IMR-90 (cell line): ENCODE data around the gene NCAPH2. TPM values are rescaled to one million over a fixed set of nuclear protein-coding genes. Genes with fewer than 3 reads are reported as not detected.
A peak's percentile ranks its signal among the peaks of the same experiment; 100 is the strongest.

ENCODE experiments used
- ATAC-seq: fragments of 200-7000 bp; cut with Tn5 transposase; 2 replicates; pipeline ENCODE4 v1.9.1; 2020; ENCODE audit warnings: low read depth, mild to moderate bottlenecking, moderate library complexity
- BruUV-seq: library from RNA; stranded (reverse); fragments of 400-500 nt; replicated peaks from 2 replicates; lab custom pipeline; 2021; lab: Mats Ljungman, UMichigan
- CTCF ChIA-PET: fragments of 300-600 bp; formaldehyde crosslinking; extraction: SDS; loops from one replicate; lab custom pipeline; 2021; ENCODE audit warnings: antibody characterized with exemption; lab: Yijun Ruan, JAX
- POLR2A ChIA-PET: fragments of 300-600 bp; sonication (Branson Sonifier 250); formaldehyde crosslinking; loops from one replicate; lab custom pipeline; 2022; ENCODE audit warnings: antibody characterized with exemption; ENCODE audit not compliant: unreplicated experiment; lab: Charles Lee
- DNase-seq: peaks from one replicate; pipeline ENCODE4 v3.0.0; 2013
- H2AFZ ChIP-seq: replicated peaks from 2 replicates; pipeline ENCODE3; 2013; ENCODE audit warnings: low read length, mild to moderate bottlenecking; ENCODE audit not compliant: poor library complexity
- H2AK5ac ChIP-seq: 2 replicates; pipeline ENCODE4 v1.6.1; 2013; ENCODE audit warnings: low read depth, low read length, inconsistent platforms
- H2AK9ac ChIP-seq: replicated peaks from 2 replicates; pipeline ENCODE3; 2013; ENCODE audit warnings: mild to moderate bottlenecking, low read depth, low read length, moderate library complexity; ENCODE audit not compliant: poor library complexity
- H2BK120ac ChIP-seq: 2 replicates; pipeline ENCODE4 v1.6.1; 2013; ENCODE audit warnings: low read depth, low read length, inconsistent platforms
- H2BK15ac ChIP-seq: 3 replicates; pipeline ENCODE4 v1.6.1; 2013; ENCODE audit warnings: low read depth, low read length, inconsistent platforms
- H2BK20ac ChIP-seq: 2 replicates; pipeline ENCODE4 v1.6.1; 2013; ENCODE audit warnings: low read depth, mild to moderate bottlenecking, inconsistent platforms, low read length, moderate library complexity
- H2BK5ac ChIP-seq: 2 replicates; pipeline ENCODE4 v1.6.1; 2013; ENCODE audit warnings: mild to moderate bottlenecking, low read depth, low read length, inconsistent platforms; ENCODE audit not compliant: poor library complexity, severe bottlenecking
- H3K14ac ChIP-seq: replicated peaks from 2 replicates; pipeline ENCODE4 v1.6.1; 2013; ENCODE audit warnings: low read depth, low read length, inconsistent platforms
- H3K18ac ChIP-seq: 2 replicates; pipeline ENCODE4 v1.6.1; 2013; ENCODE audit warnings: low read depth, low read length, control low read depth
- H3K23ac ChIP-seq: 2 replicates; pipeline ENCODE4 v1.6.1; 2013; ENCODE audit warnings: low read depth, low read length, inconsistent platforms
- H3K27ac ChIP-seq: 2 replicates; pipeline ENCODE4 v1.5.1; 2013; ENCODE audit warnings: mild to moderate bottlenecking, control low read depth, low read length; ENCODE audit not compliant: insufficient read depth
- H3K27me3 ChIP-seq: 2 replicates; pipeline ENCODE4 v1.6.1; 2013; ENCODE audit warnings: low read length; ENCODE audit not compliant: control insufficient read depth, insufficient read depth
- H3K36me3 ChIP-seq: 2 replicates; pipeline ENCODE4 v1.6.1; 2013; ENCODE audit warnings: low read length, mixed read lengths; ENCODE audit not compliant: control insufficient read depth, insufficient read depth
- H3K4ac ChIP-seq: 2 replicates; pipeline ENCODE4 v1.6.1; 2013; ENCODE audit warnings: low read depth, low read length, inconsistent platforms
- H3K4me1 ChIP-seq: 2 replicates; pipeline ENCODE4 v1.6.1; 2013; ENCODE audit warnings: low read length, mixed read lengths; ENCODE audit not compliant: control insufficient read depth, insufficient read depth
- H3K4me2 ChIP-seq: 2 replicates; pipeline ENCODE4 v1.6.1; 2013; ENCODE audit warnings: low read depth, mild to moderate bottlenecking, control low read depth, low read length, moderate library complexity
- H3K4me3 ChIP-seq: 2 replicates; pipeline ENCODE4 v1.5.1; 2013; ENCODE audit warnings: low read depth, mild to moderate bottlenecking, control low read depth, low read length, moderate library complexity; ENCODE audit not compliant: insufficient read depth
- H3K56ac ChIP-seq: 2 replicates; pipeline ENCODE4 v1.6.1; 2013; ENCODE audit warnings: low read length, inconsistent platforms; ENCODE audit not compliant: insufficient read depth; ENCODE audit errors: extremely low read depth
- H3K79me1 ChIP-seq, 2 experiments: 2 replicates each; pipeline ENCODE4 v1.6.1; 2013; ENCODE audit warnings: low read length in 2 of 2, inconsistent platforms in 1 of 2, low read depth in 1 of 2
- H3K9ac ChIP-seq: 2 replicates; pipeline ENCODE4 v1.6.1; 2013; ENCODE audit warnings: low read depth, low read length, control low read depth
- H3K9me1 ChIP-seq: 2 replicates; pipeline ENCODE4 v1.6.1; 2013; ENCODE audit warnings: low read length, inconsistent platforms; ENCODE audit not compliant: insufficient read depth
- H3K9me3 ChIP-seq: 2 replicates; pipeline ENCODE4 v1.6.1; 2013; ENCODE audit warnings: low read length; ENCODE audit not compliant: control insufficient read depth, insufficient read depth
- H4K20me1 ChIP-seq: 2 replicates; pipeline ENCODE4 v1.6.1; 2013; ENCODE audit warnings: low read length, inconsistent platforms; ENCODE audit not compliant: insufficient read depth
- H4K5ac ChIP-seq: 2 replicates; pipeline ENCODE4 v1.6.1; 2013; ENCODE audit warnings: mild to moderate bottlenecking, low read depth, low read length, control low read depth
- H4K8ac ChIP-seq, 2 experiments: 2 replicates each; pipeline ENCODE4 v1.6.1; 2013; ENCODE audit warnings: low read depth in 2 of 2, low read length in 2 of 2, control low read depth in 1 of 2, inconsistent platforms in 1 of 2
- H4K91ac ChIP-seq: 2 replicates; pipeline ENCODE4 v1.6.1; 2013; ENCODE audit warnings: low read depth, low read length, inconsistent platforms; ENCODE audit not compliant: insufficient read depth
- BHLHE40 ChIP-seq: fragments of 150-350 bp; IDR thresholded peaks from 2 replicates; pipeline ENCODE4 v1.6.1; 2016; ENCODE audit warnings: mild to moderate bottlenecking, low read depth, low read length
- CEBPB ChIP-seq: IDR thresholded peaks from 2 replicates; pipeline ENCODE4 v1.6.1; 2012; ENCODE audit warnings: low read depth, low read length, improper control_type of control experiment
- CHD1 ChIP-seq: IDR thresholded peaks from 2 replicates; pipeline ENCODE4 v1.6.1; 2012; ENCODE audit warnings: low read depth, low read length, improper control_type of control experiment
- FOS ChIP-seq: fragments of 150-350 bp; IDR thresholded peaks from 2 replicates; pipeline ENCODE4 v1.6.1; 2016; ENCODE audit warnings: low read depth, low read length
- MXI1 ChIP-seq: IDR thresholded peaks from 2 replicates; pipeline ENCODE4 v1.6.1; 2012; ENCODE audit warnings: low read depth, mild to moderate bottlenecking, low read length, moderate library complexity, borderline replicate concordance
- RFX5 ChIP-seq: IDR thresholded peaks from 2 replicates; pipeline ENCODE4 v1.8.0; 2012; ENCODE audit warnings: low read depth, mild to moderate bottlenecking, low read length, moderate library complexity
- USF2 ChIP-seq: fragments of 150-350 bp; IDR thresholded peaks from 2 replicates; pipeline ENCODE4 v1.6.1; 2017; ENCODE audit warnings: mild to moderate bottlenecking, antibody characterized with exemption, low read length, low read depth
- WGBS, 2 experiments: methylation state at CpG; one replicate each; pipeline versions ENCODE4 v1.1.5 to v1.1.7; 2013; ENCODE audit warnings: missing lambda C conversion rate in 2 of 2; ENCODE audit not compliant: insufficient read length in 1 of 2; ENCODE audit errors: extremely low coverage in 2 of 2; 5-methylcytosine and 5-hydroxymethylcytosine counted together
- dilution Hi-C: fragments of 300-500 bp; cut with HindIII; formaldehyde crosslinking; loops from one replicate; pipeline ENCODE4 v1.14.3; 2018; ENCODE audit warnings: low sequenced_read_pairs; ENCODE audit not compliant: unreplicated experiment
- in situ Hi-C: fragments of 300-500 bp; cut with MboI; formaldehyde crosslinking; loops from 3 replicates; pipeline ENCODE4 v1.14.3; 2019; ENCODE audit warnings: low sequenced_read_pairs, inconsistent platforms, mixed read lengths
- intact Hi-C: fragments of 100-400 bp; cut with micrococcal nuclease; formaldehyde crosslinking; loops from 2 replicates; pipeline ENCODE4 v1.10.0; 2022
- polyA plus RNA-seq, 3 experiments: library from polyadenylated mRNA; depleted of rRNA; stranded (reverse); fragments of >200 nt; gene quantifications; 2 replicates each; pipeline ENCODE4 v1.2.3, GENCODE V29; 2012; ENCODE audit warnings: low replicate concordance in 1 of 3
- total RNA-seq: library from RNA; depleted of rRNA; stranded (reverse); fragments of >200 nt; gene quantifications from 2 replicates; pipeline ENCODE4 v1.2.3, GENCODE V29; 2012

Gene NCAPH2
- total and polyA plus RNA-seq, 2 of the 4 experiments (the other 2 are of a cell fraction) = 30.2 to 38.5 TPM

GRCh38 chr22:50537765-50538164, 29.7 kb downstream of the NCAPH2 start:
- H3K18ac ChIP-seq = no peak overlapping the region
- peak overlapping the region; percentile 52 for H2AK5ac ChIP-seq
- intact Hi-C loops = loop anchor here (2.0 kb wide), 1 partner anchor 45 kb away; the partner anchor contains the start of gene CHKB
- H4K20me1 ChIP-seq = no peaks in the 10 kb centered on the region
- dilution Hi-C loops = no loop called here
- no peak overlapping the region for H3K56ac ChIP-seq
- ATAC-seq (no peak), DNase-seq (no peak)
- POLR2A ChIA-PET = no interaction called here
- H3K14ac ChIP-seq = no peak overlapping the region
- H4K8ac ChIP-seq = peak overlapping the region; percentile 12 to 62; a peak in 1 of 4 replicates
- no peak overlapping the region for H3K27ac ChIP-seq
- peaks cover 12% of the 10 kb centered on the region for H3K4me1 ChIP-seq
- no peaks in the 10 kb centered on the region for H3K36me3 ChIP-seq
- H2BK20ac ChIP-seq = 0 out of 2 replicates have a peak overlapping the region, but pooled peaks have one; percentile 17
- CTCF ChIA-PET = no interaction called here
- H3K4ac ChIP-seq = no peak overlapping the region
- no peak overlapping the region for H3K4me2 ChIP-seq
- no peak for TF ChIP-seq CHD1
- TF ChIP-seq BHLHE40 = no peak
- TF ChIP-seq USF2 = no peak
- no peak for TF ChIP-seq MXI1
- no peak for TF ChIP-seq RFX5
- no peak for TF ChIP-seq CEBPB
- no peak for TF ChIP-seq FOS
- H3K4me3 ChIP-seq = no peak overlapping the region
- in situ Hi-C loops = no loop called here
- H3K9me1 ChIP-seq = peaks cover 7% of the 10 kb centered on the region
- H3K79me1 ChIP-seq = no peaks in the 10 kb centered on the region
- 90 to 100% methylated on average over 2 to 7 of the region's 13 CpGs for WGBS, 2 experiments
- no peak overlapping the region for H2BK5ac ChIP-seq
- H4K5ac ChIP-seq = peak overlapping the region; percentile 26; the same call in 1 of the 2 replicates
- H2AK9ac ChIP-seq = no peak overlapping the region
- peak overlapping the region; percentile 32 for H4K91ac ChIP-seq
- H3K9me3 ChIP-seq = no peaks in the 10 kb centered on the region
- no peak overlapping the region for H3K23ac ChIP-seq
- no TSS peak for BruUV-seq
- H3K9ac ChIP-seq = no peak overlapping the region
- no peaks in the 10 kb centered on the region for H3K27me3 ChIP-seq
- H2AFZ ChIP-seq = no peak overlapping the region
- peak overlapping the region; percentile 59 for H2BK120ac ChIP-seq
- no peak overlapping the region for H2BK15ac ChIP-seq
